WI38 (cell line): ENCODE measurements around the gene TCL1A.
"Not testable (repeated sequence)": the region's sequence is repeated elsewhere in the genome, so short reads cannot be mapped to it uniquely, and the experiment has no call there.

Experiments
- H3K4me3 ChIP-seq: 2 replicates; pipeline ENCODE4 v1.5.1; 2011; ENCODE audit warnings: low read depth, mild to moderate bottlenecking, control low read depth, low read length
- TF ChIP-seq, protein P1 (sequence below): IDR thresholded peaks from 2 replicates; pipeline ENCODE4 v1.5.1; 2012; ENCODE audit warnings: low read depth, mild to moderate bottlenecking, control low read depth, low read length

The TCL1A gene, protein sequence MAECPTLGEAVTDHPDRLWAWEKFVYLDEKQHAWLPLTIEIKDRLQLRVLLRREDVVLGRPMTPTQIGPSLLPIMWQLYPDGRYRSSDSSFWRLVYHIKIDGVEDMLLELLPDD

GRCh38 chr14:95713596-95714371 lies at the start of gene TCL1A:
Gene TCL1A, minus strand, starts transcription at chr14:95714125. Its CDS starts 59 bp downstream, at chr14:95714066.
- H3K4me3 ChIP-seq: no peak within 1 kb of the TSS
- TF ChIP-seq, protein P1, sequence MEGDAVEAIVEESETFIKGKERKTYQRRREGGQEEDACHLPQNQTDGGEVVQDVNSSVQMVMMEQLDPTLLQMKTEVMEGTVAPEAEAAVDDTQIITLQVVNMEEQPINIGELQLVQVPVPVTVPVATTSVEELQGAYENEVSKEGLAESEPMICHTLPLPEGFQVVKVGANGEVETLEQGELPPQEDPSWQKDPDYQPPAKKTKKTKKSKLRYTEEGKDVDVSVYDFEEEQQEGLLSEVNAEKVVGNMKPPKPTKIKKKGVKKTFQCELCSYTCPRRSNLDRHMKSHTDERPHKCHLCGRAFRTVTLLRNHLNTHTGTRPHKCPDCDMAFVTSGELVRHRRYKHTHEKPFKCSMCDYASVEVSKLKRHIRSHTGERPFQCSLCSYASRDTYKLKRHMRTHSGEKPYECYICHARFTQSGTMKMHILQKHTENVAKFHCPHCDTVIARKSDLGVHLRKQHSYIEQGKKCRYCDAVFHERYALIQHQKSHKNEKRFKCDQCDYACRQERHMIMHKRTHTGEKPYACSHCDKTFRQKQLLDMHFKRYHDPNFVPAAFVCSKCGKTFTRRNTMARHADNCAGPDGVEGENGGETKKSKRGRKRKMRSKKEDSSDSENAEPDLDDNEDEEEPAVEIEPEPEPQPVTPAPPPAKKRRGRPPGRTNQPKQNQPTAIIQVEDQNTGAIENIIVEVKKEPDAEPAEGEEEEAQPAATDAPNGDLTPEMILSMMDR: no peak

- H3K4me3 ChIP-seq: not testable (repeated sequence)
These were observed 49.1 kb upstream of the TCL1A start for GRCh38 chr14:95763032-95763431.

DNA sequence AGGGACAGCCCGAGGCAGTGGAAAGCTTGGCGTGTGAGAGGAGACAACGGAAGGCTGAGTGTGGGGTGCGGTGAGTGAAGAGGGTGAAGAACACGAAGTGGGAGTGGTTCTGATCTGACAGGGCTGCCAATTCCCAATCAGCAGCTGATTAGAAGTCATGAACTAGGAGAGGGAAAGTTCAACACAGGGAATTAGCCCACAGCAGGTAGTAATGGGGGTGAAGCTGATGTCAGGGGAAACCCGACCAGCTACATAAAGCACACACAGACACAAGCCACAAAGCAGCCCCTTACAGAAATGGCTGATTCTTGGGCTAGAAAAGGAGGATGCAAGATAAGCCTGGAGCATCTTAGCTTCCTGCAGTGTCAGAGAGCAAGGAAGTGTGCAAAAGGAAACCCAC lies 47.5 kb upstream of the TCL1A start:
- TF ChIP-seq, protein P1: no peak
- no peak overlapping the region for H3K4me3 ChIP-seq

DNA sequence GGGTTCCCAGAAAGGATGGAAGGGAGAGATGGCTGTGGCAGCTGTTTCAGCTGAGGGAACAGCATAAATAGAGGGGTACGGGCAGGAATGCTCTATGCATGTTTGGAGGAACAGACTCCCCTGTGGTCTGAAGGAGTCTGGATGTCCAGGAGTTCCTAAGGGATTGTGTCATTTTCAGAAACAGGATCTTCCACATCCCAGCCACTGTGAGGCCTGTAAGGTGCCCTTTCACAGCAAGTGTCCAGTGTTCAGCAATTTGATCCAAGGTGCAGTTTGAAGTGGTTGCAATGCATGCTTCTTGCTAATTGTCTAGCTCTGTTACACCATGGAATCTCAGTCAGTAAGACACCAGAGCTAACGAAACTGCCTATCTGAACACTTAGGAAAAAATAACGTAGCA lies 46.7 kb upstream of the TCL1A start:
- TF ChIP-seq, protein P1: no peak
- no peak overlapping the region for H3K4me3 ChIP-seq

DNA sequence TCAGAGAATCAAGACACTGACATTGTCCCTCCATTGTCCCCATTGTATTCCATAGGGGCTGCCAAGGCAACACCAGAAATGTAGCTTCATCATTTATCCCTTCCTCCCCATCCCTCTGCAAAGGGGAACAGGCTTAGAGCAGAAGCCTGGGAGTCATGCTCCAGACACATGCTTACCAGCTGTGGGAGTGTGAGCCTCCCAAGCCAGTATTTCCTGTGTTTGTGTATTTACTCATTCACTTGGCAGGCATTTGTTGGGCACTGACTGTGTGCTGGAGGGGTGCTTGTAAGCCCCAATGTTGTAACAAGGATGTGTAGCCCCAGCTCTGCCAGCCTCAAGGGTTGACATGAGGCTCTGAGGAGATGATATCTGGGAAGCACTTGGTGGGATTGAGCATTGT lies 46.0 kb upstream of the TCL1A start:
- TF ChIP-seq, protein P1: no peak
- no peak overlapping the region for H3K4me3 ChIP-seq

- TF ChIP-seq, protein P1: no peak
- no peak overlapping the region for H3K4me3 ChIP-seq
These were observed 44.4 kb upstream of the TCL1A start for GRCh38 chr14:95758331-95758730.

GRCh38 chr14:95756751-95757150 lies 42.8 kb upstream of the TCL1A start:
- no peak overlapping the region for H3K4me3 ChIP-seq

More at GRCh38 chr14:95756751-95757150, 42.8 kb upstream of the TCL1A start:
- TF ChIP-seq, protein P1: no peak
